Hematopoietic multipotent progenitor cell treated with erythropoietin and hydrocortisone succinate and interleukin-3 and kit ligand, for 17 days (in vitro differentiated cells): ENCODE measurements around the gene RALGPS2.

Experiments used
- DNase-seq: peaks from one replicate; pipeline ENCODE4 v3.0.0-alpha.2; 2015; ENCODE audit warnings: low spot score

RALGPS2 gene

GRCh38 chr1:178962853-178963711, 238.0 kb downstream of the RALGPS2 start:
- DNase-seq, result no peak

- DNase-seq, result no peak
Observed at GRCh38 chr1:178964469-178965330, 239.7 kb downstream of the RALGPS2 start.

- DNase-seq, result no peak
Observed at GRCh38 chr1:178966312-178966711, 241.3 kb downstream of the RALGPS2 start.

GRCh38 chr1:178969226-178969987, 244.4 kb downstream of the RALGPS2 start:
- DNase-seq, result no peak

- DNase-seq, result no peak
Observed at GRCh38 chr1:178970184-178970583, 245.1 kb downstream of the RALGPS2 start.
